Superior temporal gyrus (tissue), 1 donor: ENCODE measurements around the gene DOCK11.

Experiments
- DNase-seq: peaks from one replicate; pipeline ENCODE4 v3.0.0-alpha.2; 2016; ENCODE audit errors: extremely low spot score

DOCK11 gene

GRCh38 chrX:118530219-118530911 is 34.8 kb downstream of the DOCK11 start:
- DNase-seq: no peak

GRCh38 chrX:118534716-118535493 is 39.3 kb downstream of the DOCK11 start:
- DNase-seq: no peak

- DNase-seq: no peak
Measured at GRCh38 chrX:118536204-118536603, 40.6 kb downstream of the DOCK11 start.

- DNase-seq: peak; percentile 33
Measured at GRCh38 chrX:118536687-118537461, 41.3 kb downstream of the DOCK11 start.

GRCh38 chrX:118538386-118538785 is 42.8 kb downstream of the DOCK11 start:
- DNase-seq: no peak

GRCh38 chrX:118540342-118540741 is 44.7 kb downstream of the DOCK11 start:
- DNase-seq: no peak

GRCh38 chrX:118541482-118541881 is 45.9 kb downstream of the DOCK11 start:
- no peak for DNase-seq

GRCh38 chrX:118545510-118545909 is 49.9 kb downstream of the DOCK11 start:
- DNase-seq: no peak

- DNase-seq: no peak
Measured at GRCh38 chrX:118548841-118549240, 53.2 kb downstream of the DOCK11 start.

GRCh38 chrX:118550792-118551191 is 55.2 kb downstream of the DOCK11 start:
- DNase-seq: no peak

GRCh38 chrX:118551426-118551825 is 55.8 kb downstream of the DOCK11 start:
- DNase-seq: no peak

- no peak for DNase-seq
Measured at GRCh38 chrX:118552121-118552900, 56.7 kb downstream of the DOCK11 start.

GRCh38 chrX:118553042-118553710 is 57.6 kb downstream of the DOCK11 start:
- no peak for DNase-seq

- no peak for DNase-seq
Measured at GRCh38 chrX:118554511-118554910, 58.9 kb downstream of the DOCK11 start.

- no peak for DNase-seq
Measured at GRCh38 chrX:118558926-118559325, 63.3 kb downstream of the DOCK11 start.

- no peak for DNase-seq
Measured at GRCh38 chrX:118560489-118560888, 64.9 kb downstream of the DOCK11 start.

GRCh38 chrX:118562582-118563164 is 67.1 kb downstream of the DOCK11 start:
- DNase-seq: no peak

GRCh38 chrX:118564498-118564897 is 68.9 kb downstream of the DOCK11 start:
- DNase-seq: no peak

GRCh38 chrX:118565853-118566252 is 70.2 kb downstream of the DOCK11 start:
- no peak for DNase-seq

- DNase-seq: no peak
Measured at GRCh38 chrX:118566359-118566758, 70.7 kb downstream of the DOCK11 start.

GRCh38 chrX:118569676-118570075 is 74.1 kb downstream of the DOCK11 start:
- DNase-seq: no peak
